PC-9 (cell line): Measurements from ENCODE around the gene C19orf67. TPM values are rescaled to one million over a fixed set of nuclear protein-coding genes. Genes with fewer than 3 reads are reported as not detected.

Experiments
- BruUV-seq: library from RNA; stranded (reverse); fragments of 400-500 nt; replicated peaks from 2 replicates; lab custom pipeline; 2021; lab: Mats Ljungman, UMichigan
- CTCF ChIA-PET: fragments of 300-600 bp; sonication (Branson Sonifier 250); formaldehyde crosslinking; loops from one replicate; lab custom pipeline; 2022; ENCODE audit warnings: antibody characterized with exemption; lab: Charles Lee
- POLR2A ChIA-PET: fragments of 300-600 bp; sonication (Branson Sonifier 250); formaldehyde crosslinking; loops from one replicate; lab custom pipeline; 2022; ENCODE audit warnings: antibody characterized with exemption; ENCODE audit not compliant: unreplicated experiment; lab: Charles Lee
- DNase-seq, 2 experiments: peaks; one replicate each; pipeline versions ENCODE4 v3.0.0 to v3.0.0-alpha.2; 2015 to 2022; ENCODE audit warnings: mixed read lengths in 1 of 2
- H2AFZ ChIP-seq: fragments of 200-600 bp; sonication (generic); 2 replicates; pipeline ENCODE4 v1.8.1; 2017; ENCODE audit warnings: antibody characterized with exemption
- H3F3A ChIP-seq: fragments of 200-600 bp; sonication (generic); 2 replicates; pipeline ENCODE4 v1.8.1; 2017; ENCODE audit warnings: antibody characterized with exemption, mild to moderate bottlenecking, low read depth; ENCODE audit not compliant: insufficient read depth
- H3K27ac ChIP-seq: fragments of 200-600 bp; sonication (generic); 2 replicates; pipeline ENCODE4 v1.6.1; 2016; ENCODE audit warnings: mixed run types
- H3K27me3 ChIP-seq: fragments of 200-600 bp; sonication (generic); 2 replicates; pipeline ENCODE4 v1.6.1; 2016; ENCODE audit warnings: low read depth, mixed run types; ENCODE audit not compliant: insufficient read depth
- H3K36me3 ChIP-seq: fragments of 200-600 bp; sonication (generic); 2 replicates; pipeline ENCODE4 v1.6.1; 2016; ENCODE audit warnings: low read depth, mixed run types
- H3K4me1 ChIP-seq: fragments of 200-600 bp; sonication (generic); replicated peaks from 2 replicates; pipeline ENCODE4 v1.6.1; 2016; ENCODE audit warnings: mixed run types; ENCODE audit not compliant: insufficient read depth
- H3K4me2 ChIP-seq: fragments of 200-600 bp; sonication (generic); 2 replicates; pipeline ENCODE4 v1.6.1; 2017; ENCODE audit warnings: mixed run types
- H3K4me3 ChIP-seq: fragments of 200-600 bp; sonication (generic); 2 replicates; pipeline ENCODE4 v1.6.1; 2016; ENCODE audit warnings: mixed run types
- H3K79me2 ChIP-seq: fragments of 200-600 bp; sonication (generic); 2 replicates; pipeline ENCODE4 v1.6.1; 2017; ENCODE audit warnings: low read depth, mixed run types
- H3K9me2 ChIP-seq: fragments of 200-600 bp; sonication (generic); 2 replicates; pipeline ENCODE4 v1.8.1; 2017; ENCODE audit warnings: mild to moderate bottlenecking; ENCODE audit not compliant: insufficient read depth
- H3K9me3 ChIP-seq: fragments of 200-600 bp; sonication (generic); 2 replicates; pipeline ENCODE4 v1.8.1; 2016; ENCODE audit warnings: low read depth; ENCODE audit not compliant: insufficient read depth
- H4K20me1 ChIP-seq: fragments of 200-600 bp; sonication (generic); 2 replicates; pipeline ENCODE4 v1.8.1; 2017; ENCODE audit not compliant: insufficient read depth
- CTCF ChIP-seq: fragments of 200-600 bp; sonication (generic); conservative IDR thresholded peaks from 2 replicates; pipeline ENCODE4 v1.6.1; 2017; ENCODE audit warnings: mixed run types, antibody characterized with exemption, mild to moderate bottlenecking, moderate library complexity
- EZH2 ChIP-seq: fragments of 200-600 bp; sonication (generic); IDR thresholded peaks from 2 replicates; pipeline ENCODE4 v1.8.0; 2017; ENCODE audit warnings: antibody characterized with exemption, low read depth
- intact Hi-C: fragments of 100-400 bp; cut with micrococcal nuclease; formaldehyde crosslinking; loops from one replicate; pipeline ENCODE4 v1.10.0; 2022; ENCODE audit not compliant: unreplicated experiment
- total RNA-seq: library from RNA; stranded (reverse); gene quantifications from 2 replicates; pipeline ENCODE4 v1.2.3, GENCODE V29; 2021

C19orf67 gene
- total RNA-seq, 1 experiment from 2014 or later: not detected

DNA sequence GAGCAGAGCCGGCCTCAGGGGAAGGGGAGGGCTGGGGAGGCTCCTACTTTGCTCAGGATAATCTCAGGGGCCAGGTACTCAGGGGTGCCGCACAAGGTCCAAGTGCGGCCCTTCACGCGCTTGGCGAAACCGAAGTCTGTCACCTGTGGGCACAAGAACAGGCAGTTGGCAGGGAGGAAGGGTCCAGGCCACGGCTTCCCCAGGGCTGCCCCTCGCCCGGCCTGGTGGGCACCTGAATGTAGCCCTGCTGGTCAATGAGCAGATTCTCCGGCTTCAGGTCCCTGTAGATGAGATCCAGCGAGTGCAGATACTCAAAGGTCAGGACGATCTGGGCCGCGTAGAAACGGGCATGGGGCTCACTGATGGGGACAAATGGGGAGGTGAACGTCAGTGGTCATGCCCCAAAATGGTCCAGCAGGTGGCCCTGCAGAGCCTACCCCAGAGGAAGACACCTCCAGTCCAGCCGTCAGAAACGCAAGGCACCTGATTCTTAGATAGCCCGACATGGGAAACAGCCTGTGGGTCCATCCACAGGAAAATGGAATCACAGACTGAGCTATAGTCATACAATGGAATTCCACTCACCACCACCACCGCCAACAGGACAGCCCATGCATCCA is 12.1 kb upstream of the C19orf67 start:
- no peak overlapping the region for H3K4me3 ChIP-seq
- H2AFZ ChIP-seq: no peak overlapping the region
- H3K79me2 ChIP-seq: no peaks in the 10 kb centered on the region
- H3K27ac ChIP-seq: no peak overlapping the region
- no peak overlapping the region for H3K4me2 ChIP-seq
- H3K9me2 ChIP-seq: no peaks in the 10 kb centered on the region
- CTCF ChIA-PET: no interaction called here
- H4K20me1 ChIP-seq: no peaks in the 10 kb centered on the region
- intact Hi-C loops: no loop called here
- DNase-seq: no peak
- peaks cover 10% of the 10 kb centered on the region for H3K4me1 ChIP-seq
- POLR2A ChIA-PET: no interaction called here
- H3K9me3 ChIP-seq: peaks cover 8% of the 10 kb centered on the region; the same call in 1 of the 2 replicates
- no TSS peak for BruUV-seq
- TF ChIP-seq EZH2 (no peak), CTCF (peak; percentile 43)
- peaks cover 4% of the 10 kb centered on the region; the same call in 1 of the 2 replicates for H3K36me3 ChIP-seq
- H3F3A ChIP-seq: peaks cover 34% of the 10 kb centered on the region; the same call in 1 of the 2 replicates
- no peaks in the 10 kb centered on the region for H3K27me3 ChIP-seq

DNA sequence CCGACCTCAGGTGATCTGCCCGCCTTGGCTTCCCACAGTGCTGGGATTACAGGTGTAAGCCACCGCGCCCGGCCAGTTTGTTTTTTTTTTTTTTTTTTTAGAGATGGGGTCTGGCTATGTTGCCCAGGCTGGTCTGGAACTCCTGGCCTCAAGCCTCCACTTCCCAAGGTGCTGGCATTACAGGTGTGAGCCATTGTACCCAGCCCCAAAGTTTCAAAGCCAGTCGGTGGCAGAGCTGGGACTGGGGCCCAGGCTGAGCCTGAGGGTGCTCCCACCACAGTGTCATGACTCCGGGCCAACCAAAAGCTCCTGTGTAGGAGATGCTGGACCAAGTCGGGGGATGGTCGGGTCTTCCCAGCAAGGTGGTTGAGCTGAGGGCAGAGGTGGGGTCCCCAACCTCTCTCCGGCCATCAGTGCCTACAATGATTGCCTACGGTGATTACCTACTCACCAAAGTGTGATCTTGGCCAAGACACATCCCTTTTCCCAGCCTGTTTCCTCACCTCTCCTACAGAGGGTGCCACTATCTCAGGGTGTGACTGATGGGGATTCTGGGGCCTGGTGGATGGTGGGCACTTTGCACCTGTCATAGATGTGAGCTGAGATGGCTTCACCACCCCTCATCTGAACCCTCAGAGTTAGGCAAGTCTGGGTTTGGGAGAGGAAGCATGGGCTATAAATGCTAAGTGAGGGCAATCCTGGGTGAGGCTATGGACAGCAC is 10.8 kb upstream of the C19orf67 start:
- POLR2A ChIA-PET: interaction anchor here (0.5 kb wide), 1 partner anchor 29 kb away, joined by 3 read pairs; no protein-coding TSS in a partner anchor
- BruUV-seq: no TSS peak
- H3K9me3 ChIP-seq: peaks cover 8% of the 10 kb centered on the region; the same call in 1 of the 2 replicates

More for the DNA sequence above, 10.8 kb upstream of the C19orf67 start:
- TF ChIP-seq CTCF (peak; percentile 33; the same call in 1 of the 2 replicates), EZH2 (no peak)
- H3K27me3 ChIP-seq: no peaks in the 10 kb centered on the region
- no peaks in the 10 kb centered on the region for H4K20me1 ChIP-seq
- H3K4me1 ChIP-seq: peaks cover 8% of the 10 kb centered on the region
- H3K9me2 ChIP-seq: no peaks in the 10 kb centered on the region
- no peak overlapping the region for H2AFZ ChIP-seq
- H3F3A ChIP-seq: peaks cover 24% of the 10 kb centered on the region; the same call in 1 of the 2 replicates
- peaks cover 4% of the 10 kb centered on the region; the same call in 1 of the 2 replicates for H3K36me3 ChIP-seq
- H3K4me3 ChIP-seq: no peak overlapping the region
- no peak overlapping the region for H3K27ac ChIP-seq
- no peaks in the 10 kb centered on the region for H3K79me2 ChIP-seq
- DNase-seq: no peak
- intact Hi-C loops: no loop called here
- H3K4me2 ChIP-seq: no peak overlapping the region
- CTCF ChIA-PET: no interaction called here
